Neural progenitor cell (in vitro differentiated cells): Measurements from ENCODE around the gene S100A2. TPM values are rescaled to one million over a fixed set of nuclear protein-coding genes. Genes with fewer than 3 reads are reported as not detected.

ENCODE experiments used
- DNase-seq: peaks from one replicate; pipeline ENCODE4 v3.0.0-alpha.2; 2016; ENCODE audit warnings: low spot score
- H2AFZ ChIP-seq: fragments of 200-600 bp; sonication (generic); replicated peaks from 2 replicates; pipeline ENCODE4 v1.6.1; 2016; ENCODE audit warnings: antibody characterized with exemption
- H3F3A ChIP-seq: fragments of 200-600 bp; sonication (generic); 2 replicates; pipeline ENCODE4 v1.6.1; 2016; ENCODE audit warnings: antibody characterized with exemption, low read depth
- H3K27ac ChIP-seq: fragments of 200-600 bp; sonication (generic); 2 replicates; pipeline ENCODE4 v1.5.1; 2016; ENCODE audit warnings: mild to moderate bottlenecking
- H3K27me3 ChIP-seq: fragments of 200-600 bp; sonication (generic); 2 replicates; pipeline ENCODE4 v1.6.1; 2016; ENCODE audit warnings: mild to moderate bottlenecking, moderate library complexity
- H3K36me3 ChIP-seq: fragments of 200-600 bp; sonication (generic); 2 replicates; pipeline ENCODE4 v1.5.1; 2016
- H3K4me1 ChIP-seq: fragments of 200-600 bp; sonication (generic); 2 replicates; pipeline ENCODE4 v1.6.1; 2016; ENCODE audit warnings: mixed run types
- H3K4me2 ChIP-seq: fragments of 200-600 bp; sonication (generic); 2 replicates; pipeline ENCODE4 v1.6.1; 2016
- H3K4me3 ChIP-seq: fragments of 200-600 bp; sonication (generic); 2 replicates; pipeline ENCODE4 v1.5.1; 2016
- H3K79me2 ChIP-seq: fragments of 200-600 bp; sonication (generic); 2 replicates; pipeline ENCODE4 v1.6.1; 2016; ENCODE audit warnings: low read depth
- H3K9ac ChIP-seq: fragments of 200-600 bp; sonication (generic); 2 replicates; pipeline ENCODE4 v1.6.1; 2016
- H3K9me3 ChIP-seq: fragments of 200-600 bp; sonication (generic); 2 replicates; pipeline ENCODE4 v1.5.1; 2016; ENCODE audit warnings: low read depth
- H4K20me1 ChIP-seq: fragments of 200-600 bp; sonication (generic); 2 replicates; pipeline ENCODE4 v1.6.1; 2016; ENCODE audit warnings: low read depth
- H3K27ac Mint-ChIP-seq: 3 replicates; pipeline ENCODE4 v1.8.0; 2021; ENCODE audit warnings: mixed read lengths
- H3K27me3 Mint-ChIP-seq: 2 replicates; pipeline ENCODE4 v1.8.0; 2022; ENCODE audit warnings: low read depth, mild to moderate bottlenecking, inconsistent platforms, moderate library complexity, mixed read lengths; ENCODE audit not compliant: insufficient read depth
- H3K36me3 Mint-ChIP-seq: 3 replicates; pipeline ENCODE4 v1.8.0; 2021; ENCODE audit warnings: mixed read lengths
- H3K4me1 Mint-ChIP-seq: 3 replicates; pipeline ENCODE4 v1.8.0; 2021; ENCODE audit warnings: mixed read lengths
- H3K4me3 Mint-ChIP-seq: 3 replicates; pipeline ENCODE4 v1.8.0; 2021; ENCODE audit warnings: mild to moderate bottlenecking, moderate library complexity, mixed read lengths
- H3K9me3 Mint-ChIP-seq: 3 replicates; pipeline ENCODE4 v1.8.0; 2020; ENCODE audit warnings: mixed read lengths
- CTCF ChIP-seq: fragments of 200-600 bp; sonication (generic); IDR thresholded peaks from 2 replicates; pipeline ENCODE4 v1.5.1; 2017; ENCODE audit warnings: antibody characterized with exemption, mild to moderate bottlenecking
- EZH2 ChIP-seq: fragments of 200-600 bp; sonication (generic); IDR thresholded peaks from 2 replicates; pipeline ENCODE4 v1.6.1; 2017; ENCODE audit warnings: antibody characterized with exemption, mild to moderate bottlenecking, moderate library complexity
- EZH2phosphoT487 ChIP-seq: fragments of 200-600 bp; sonication (generic); IDR thresholded peaks from 2 replicates; pipeline ENCODE4 v1.6.1; 2017; ENCODE audit warnings: antibody characterized with exemption
- total RNA-seq: library from RNA; depleted of rRNA; stranded (reverse); fragments of >200 nt; gene quantifications from 2 replicates; pipeline ENCODE4 v1.2.3, GENCODE V29; 2015; ENCODE audit warnings: low replicate concordance

Gene S100A2
- total RNA-seq, 1 donor from 2014 or later: not detected

GRCh38 chr1:153540394-153541361 is 25.0 kb downstream of the S100A2 start, which contains the start of gene S100A5:
Gene S100A5, minus strand, starts transcription at chr1:153540934. Its CDS starts 743 bp downstream, at chr1:153540191.
- TF ChIP-seq CTCF: no peak
- TF ChIP-seq EZH2phosphoT487: no peak
- no peak for TF ChIP-seq EZH2
- H3K9me3 ChIP-seq: no peaks in the 10 kb centered on the region
- no peaks in the 10 kb centered on the region for H4K20me1 ChIP-seq
- H3K79me2 ChIP-seq: no peaks in the 10 kb centered on the region
- Mint-ChIP-seq H3K4me1 (peaks cover 45% of the 10 kb centered on the region), H3K27me3 (peaks cover 10% of the 10 kb centered on the region), H3K4me3 (no peak within 1 kb of the TSS), H3K9me3 (peaks cover 5% of the 10 kb centered on the region), H3K36me3 (no peaks in the 10 kb centered on the region), H3K27ac (peak within 1 kb of the TSS; percentile 16)
- H3K4me3 ChIP-seq: no peak within 1 kb of the TSS
- no peak within 1 kb of the TSS for H2AFZ ChIP-seq
- no peak within 1 kb of the TSS for H3K4me2 ChIP-seq
- DNase-seq: peak; percentile 1
- H3K27me3 ChIP-seq: no peaks in the 10 kb centered on the region
- no peak within 1 kb of the TSS for H3K27ac ChIP-seq
- H3K9ac ChIP-seq: no peak within 1 kb of the TSS
- peaks cover 4% of the 10 kb centered on the region for H3F3A ChIP-seq
- H3K4me1 ChIP-seq: peaks cover 18% of the 10 kb centered on the region
- H3K36me3 ChIP-seq: no peaks in the 10 kb centered on the region

GRCh38 chr1:153539395-153540093 is 26.1 kb downstream of the S100A2 start:
- no peaks in the 10 kb centered on the region for H3K9me3 ChIP-seq
- Mint-ChIP-seq H3K27me3 (peaks cover 9% of the 10 kb centered on the region), H3K4me1 (peaks cover 36% of the 10 kb centered on the region), H3K4me3 (peak overlapping the region; percentile 9), H3K9me3 (peaks cover 5% of the 10 kb centered on the region), H3K36me3 (no peaks in the 10 kb centered on the region), H3K27ac (peak overlapping the region; percentile 52)
- H3K27ac ChIP-seq: no peak overlapping the region
- peaks cover 4% of the 10 kb centered on the region for H3F3A ChIP-seq
- no peaks in the 10 kb centered on the region for H3K27me3 ChIP-seq
- H4K20me1 ChIP-seq: no peaks in the 10 kb centered on the region
- no peak for TF ChIP-seq CTCF
- no peak for TF ChIP-seq EZH2
- no peak for TF ChIP-seq EZH2phosphoT487
- H3K79me2 ChIP-seq: no peaks in the 10 kb centered on the region
- H3K9ac ChIP-seq: no peak overlapping the region
- H3K4me3 ChIP-seq: no peak overlapping the region
- no peak overlapping the region for H3K4me2 ChIP-seq
- no peak overlapping the region for H2AFZ ChIP-seq
- no peaks in the 10 kb centered on the region for H3K36me3 ChIP-seq
- H3K4me1 ChIP-seq: peaks cover 8% of the 10 kb centered on the region
- DNase-seq: no peak

- peaks cover 4% of the 10 kb centered on the region for H3F3A ChIP-seq
- H3K4me2 ChIP-seq: no peak overlapping the region
- peaks cover 12% of the 10 kb centered on the region for H3K4me1 ChIP-seq
- peak; percentile 79 for DNase-seq
- no peak overlapping the region for H3K27ac Mint-ChIP-seq
- H3K36me3 Mint-ChIP-seq: no peaks in the 10 kb centered on the region
- H3K4me3 Mint-ChIP-seq: no peak overlapping the region
- peaks cover 36% of the 10 kb centered on the region for H3K4me1 Mint-ChIP-seq
- no peak overlapping the region for H3K9ac ChIP-seq
- no peak overlapping the region for H3K4me3 ChIP-seq
- peaks cover 5% of the 10 kb centered on the region for H3K9me3 Mint-ChIP-seq
- no peak overlapping the region for H3K27ac ChIP-seq
- H2AFZ ChIP-seq: peak overlapping the region; percentile 30
- H3K27me3 Mint-ChIP-seq: peaks cover 9% of the 10 kb centered on the region
- no peaks in the 10 kb centered on the region for H4K20me1 ChIP-seq
- H3K9me3 ChIP-seq: no peaks in the 10 kb centered on the region
- no peaks in the 10 kb centered on the region for H3K27me3 ChIP-seq
- H3K36me3 ChIP-seq: no peaks in the 10 kb centered on the region
- peak; percentile 10 for TF ChIP-seq CTCF
- no peak for TF ChIP-seq EZH2phosphoT487
- no peaks in the 10 kb centered on the region for H3K79me2 ChIP-seq
Observed at GRCh38 chr1:153538315-153538821, 27.3 kb downstream of the S100A2 start.
